Thyroid gland (tissue), 4 donors: ENCODE data around the gene KLHL41. TPM values are rescaled to one million over a fixed set of nuclear protein-coding genes. Genes with fewer than 3 reads are reported as not detected.
A peak's percentile ranks its signal among the peaks of the same experiment; 100 is the strongest.
"Not testable (repeated sequence)": the region's sequence is repeated elsewhere in the genome, so short reads cannot be mapped to it uniquely, and the experiment has no call there.

Source experiments
- DNase-seq, 2 donors: peaks; one replicate each; pipeline ENCODE4 v3.0.0-alpha.2; 2019
- H3K27ac ChIP-seq, 3 donors: fragments of 200-600 bp; sonication (generic); 1 replicate in 2 of 3; 2 replicates in 1 of 3; pipeline ENCODE4 v1.5.1; 2016 to 2019; ENCODE audit warnings: mild to moderate bottlenecking in 1 of 3, moderate library complexity in 1 of 3
- H3K27me3 ChIP-seq: fragments of 200-600 bp; sonication (generic); one replicate; pipeline ENCODE4 v1.5.1; 2019
- H3K36me3 ChIP-seq, 2 donors: fragments of 200-600 bp; sonication (generic); one replicate each; pipeline ENCODE4 v1.5.1; 2016 to 2019
- H3K4me1 ChIP-seq, 2 donors: fragments of 200-600 bp; sonication (generic); one replicate each; pipeline ENCODE4 v1.5.1; 2017 to 2019
- H3K4me3 ChIP-seq, 3 donors: fragments of 200-600 bp; sonication (generic); replicated peaks in 1 of 3; 1 replicate in 2 of 3; 2 replicates in 1 of 3; pipeline ENCODE4 v1.5.1; 2016; ENCODE audit warnings: mild to moderate bottlenecking in 1 of 3
- H3K9me3 ChIP-seq: fragments of 200-600 bp; sonication (generic); one replicate; pipeline ENCODE4 v1.5.1; 2017
- CTCF ChIP-seq, 6 experiments: fragments of 200-600 bp in 3 of 6; fragments of 450-650 bp in 3 of 6; sonication (generic) in 3 of 6; IDR thresholded peaks; one replicate each; pipeline ENCODE4 v1.5.1; 2016 to 2019; ENCODE audit warnings: antibody characterized with exemption in 6 of 6, mild to moderate bottlenecking in 2 of 6, inconsistent platforms in 1 of 6, moderate library complexity in 1 of 6
- POLR2A ChIP-seq, 2 donors: fragments of 450-650 bp; IDR thresholded peaks; one replicate each; pipeline ENCODE4 v1.6.1; 2017; ENCODE audit warnings: antibody characterized with exemption in 2 of 2, mild to moderate bottlenecking in 2 of 2, moderate library complexity in 1 of 2
- WGBS, 2 donors: methylation state at CpG; one replicate each; pipeline ENCODE4 v1.1.5; 2017; 5-methylcytosine and 5-hydroxymethylcytosine counted together
- intact Hi-C: fragments of 100-400 bp; cut with DNase I; formaldehyde crosslinking; loops from one replicate; pipeline ENCODE4 v1.15.1; 2023
- total RNA-seq, 4 donors: library from RNA; depleted of rRNA; stranded (reverse); fragments of >200 nt; gene quantifications; one replicate each; pipeline ENCODE4 v1.2.3, GENCODE V29; 2016

The KLHL41 gene
- total RNA-seq, 4 donors from 2014 or later = 1.9 to 4.9 (median 2.7) TPM

DNA sequence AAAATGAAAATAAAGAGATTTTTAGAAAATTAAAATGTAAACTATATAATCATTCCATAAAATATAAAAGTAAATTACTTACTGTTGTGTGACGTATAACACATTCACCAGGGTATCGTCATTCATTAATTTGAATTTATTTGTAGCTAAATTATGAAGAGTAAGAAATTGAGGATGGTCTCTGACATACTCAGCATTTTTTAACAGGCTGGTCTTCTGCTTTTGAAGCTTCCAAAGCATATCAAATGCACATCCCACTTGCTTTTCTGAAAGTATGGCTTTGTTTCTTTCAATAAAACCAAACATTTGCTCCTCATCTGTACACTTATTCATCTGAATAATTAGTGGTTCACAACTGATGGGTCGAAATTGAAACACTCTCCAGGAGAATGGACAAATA lies 62.1 kb downstream of the KLHL41 start:
- DNase-seq = no peak
- TF ChIP-seq POLR2A (IDR thresholded peaks at IDR 0.05) (no peak), CTCF (IDR thresholded peaks at IDR 0.05) (no peak)
- Histone ChIP-seq H3K9me3 (no peaks in the 10 kb centered on the region), H3K27me3 (no peaks in the 10 kb centered on the region), H3K4me3 (no peak overlapping the region), H3K27ac (no peak overlapping the region), H3K4me1 (peaks cover 0 to 8% of the 10 kb centered on the region in 2 donors), H3K36me3 (no peaks in the 10 kb centered on the region)
- intact Hi-C loops = no loop called here
- 90 to 97% methylated on average over 3 of the region's 3 CpGs for WGBS, 2 donors

DNA sequence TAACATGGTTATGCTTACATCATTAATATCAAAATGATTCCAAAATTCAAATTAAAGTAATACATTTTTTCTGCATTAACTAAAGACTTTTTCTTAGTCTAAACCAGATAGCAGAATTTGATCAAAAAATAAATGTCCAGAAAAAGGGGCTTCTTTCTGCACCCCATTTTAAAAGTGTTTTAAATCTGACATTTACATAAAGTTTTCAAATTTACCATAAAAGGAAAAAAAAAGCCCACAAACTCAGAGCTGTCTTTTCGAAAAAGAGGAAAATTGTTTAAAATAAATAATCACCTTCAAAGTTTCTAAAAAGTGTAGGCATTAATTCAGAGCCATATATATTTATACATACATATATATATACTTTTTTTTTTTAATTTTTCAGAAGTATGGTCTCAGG lies 62.7 kb downstream of the KLHL41 start:
- Histone ChIP-seq H3K4me1 (peaks cover 0 to 8% of the 10 kb centered on the region in 2 donors), H3K9me3 (no peaks in the 10 kb centered on the region), H3K4me3 (no peak overlapping the region), H3K27ac (no peak overlapping the region), H3K36me3 (no peaks in the 10 kb centered on the region), H3K27me3 (no peaks in the 10 kb centered on the region)
- WGBS, 2 donors = 88 to 94% methylated on average over 1 of the region's 1 CpG
- DNase-seq = no peak
- intact Hi-C loops = no loop called here
- TF ChIP-seq CTCF (IDR thresholded peaks at IDR 0.05) (no peak), POLR2A (IDR thresholded peaks at IDR 0.05) (no peak)

GRCh38 chr2:169572821-169573159 lies 63.3 kb downstream of the KLHL41 start:
- intact Hi-C loops = no loop called here
- Histone ChIP-seq H3K9me3 (no peaks in the 10 kb centered on the region), H3K27ac (peak overlapping the region in 2 of 3 donors; percentile 52 to 58), H3K27me3 (no peaks in the 10 kb centered on the region), H3K4me3 (peak overlapping the region in 2 of 3 donors; percentile 29 to 38), H3K36me3 (no peaks in the 10 kb centered on the region), H3K4me1 (peaks cover 0 to 8% of the 10 kb centered on the region in 2 donors)
- 16 to 22% methylated on average over 2 of the region's 2 CpGs for WGBS, 2 donors
- no peak for DNase-seq
- no peak for TF ChIP-seq CTCF (IDR thresholded peaks at IDR 0.05)

DNA sequence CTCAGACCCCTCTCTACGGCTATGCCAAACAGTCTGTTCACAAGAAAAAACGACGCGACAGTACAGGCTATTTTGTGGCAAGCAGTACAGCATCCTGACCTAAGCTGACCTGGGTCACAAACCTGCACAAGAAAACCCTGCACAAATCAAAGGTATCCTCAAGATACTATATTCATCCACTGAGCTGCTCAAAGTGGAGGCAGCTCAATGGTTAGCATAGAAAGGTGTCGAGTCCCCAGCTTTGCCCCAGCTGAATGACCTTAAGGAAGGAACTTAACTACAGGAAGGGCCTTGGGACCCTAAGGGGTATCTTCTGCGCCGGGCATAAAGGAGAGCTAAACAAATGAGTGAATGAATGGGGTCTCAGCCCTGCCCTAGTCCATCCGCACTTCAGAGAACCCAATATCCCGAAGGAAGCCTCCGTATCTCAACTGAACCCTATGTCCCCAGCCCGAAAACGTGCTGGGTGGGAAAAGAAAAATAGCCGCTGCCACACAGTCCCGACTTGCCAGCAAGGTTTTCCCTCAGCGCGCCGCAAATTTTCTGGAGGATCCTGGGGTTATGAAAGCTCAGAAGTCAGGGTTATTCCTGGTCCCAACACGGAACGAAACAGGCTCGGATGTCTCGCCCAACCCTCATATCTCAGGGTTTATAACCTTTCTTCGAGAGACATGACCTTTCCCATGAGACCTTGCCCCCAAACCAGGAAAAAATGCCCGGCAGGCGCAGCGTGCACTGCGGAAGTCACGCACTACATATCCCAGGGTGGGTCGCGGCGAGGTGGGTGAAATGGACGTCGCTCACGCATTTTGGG lies 63.9 kb downstream of the KLHL41 start, which contains the start of gene FASTKD1:
Gene FASTKD1, minus strand, starts transcription at position 706 of the 814 bp plus-strand sequence. CDS start 1,836 bp downstream, outside the sequence.
- DNase-seq = peak; percentile 85 to 90
- intact Hi-C loops = no loop called here
- Histone ChIP-seq H3K27me3 (no peaks in the 10 kb centered on the region), H3K9me3 (no peaks in the 10 kb centered on the region), H3K4me3 (peak within 1 kb of the TSS in 2 of 3 donors; percentile 29 to 38), H3K27ac (peak within 1 kb of the TSS in 2 of 3 donors; percentile 52 to 58), H3K36me3 (no peaks in the 10 kb centered on the region), H3K4me1 (peaks cover 0 to 8% of the 10 kb centered on the region in 2 donors)
- WGBS, 2 donors = 1 to 2% methylated on average over 32 to 33 of the region's 33 CpGs
- TF ChIP-seq CTCF (IDR thresholded peaks at IDR 0.05) (no peak), POLR2A (IDR thresholded peaks at IDR 0.05) (peak in 1 of 2 donors; percentile 45)

- WGBS, 2 donors = 35 to 36% methylated on average over 6 of the region's 6 CpGs
- no peaks in the 10 kb centered on the region for H3K27me3 ChIP-seq
- TF ChIP-seq POLR2A (IDR thresholded peaks at IDR 0.05) (no peak), CTCF (IDR thresholded peaks at IDR 0.05) (no peak)
- peak overlapping the region in 1 of 3 donors; percentile 38 for H3K4me3 ChIP-seq
- peaks cover 0 to 8% of the 10 kb centered on the region in 2 donors for H3K4me1 ChIP-seq
- no peaks in the 10 kb centered on the region for H3K9me3 ChIP-seq
- intact Hi-C loops = no loop called here
- no peak for DNase-seq
- H3K36me3 ChIP-seq = no peaks in the 10 kb centered on the region
- H3K27ac ChIP-seq = peak overlapping the region in 1 of 3 donors; percentile 52
Measured at GRCh38 chr2:169573974-169574299, 64.4 kb downstream of the KLHL41 start.

DNA sequence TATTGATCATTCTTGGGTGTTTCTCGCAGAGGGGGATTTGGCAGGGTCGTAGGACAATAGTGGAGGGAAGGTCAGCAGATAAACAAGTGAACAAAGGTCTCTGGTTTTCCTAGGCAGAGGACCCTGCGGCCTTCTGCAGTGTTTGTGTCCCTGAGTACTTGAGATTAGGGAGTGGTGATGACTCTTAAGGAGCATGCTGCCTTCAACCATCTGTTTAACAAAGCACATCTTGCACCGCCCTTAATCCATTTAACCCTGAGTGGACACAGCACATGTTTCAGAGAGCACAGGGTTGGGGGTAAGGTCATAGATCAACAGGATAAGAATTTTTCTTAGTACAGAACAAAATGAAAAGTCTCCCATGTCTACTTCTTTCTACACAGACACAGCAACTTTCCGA lies 65.0 kb downstream of the KLHL41 start:
- WGBS, 2 donors = 73 to 75% methylated on average over 5 of the region's 5 CpGs
- H3K27me3 ChIP-seq, H3K27ac ChIP-seq, H3K9me3 ChIP-seq, H3K4me1 ChIP-seq, DNase-seq, H3K4me3 ChIP-seq, H3K36me3 ChIP-seq, intact Hi-C loops: not testable (repeated sequence)

GRCh38 chr2:169575264-169575663 lies 65.8 kb downstream of the KLHL41 start:
- H3K9me3 ChIP-seq, H3K27ac ChIP-seq, H3K36me3 ChIP-seq, DNase-seq, H3K4me3 ChIP-seq, H3K4me1 ChIP-seq, intact Hi-C loops, H3K27me3 ChIP-seq: not testable (repeated sequence)
- no CpG with 5 or more reads among the region's 36 CpGs for WGBS, 2 donors
